AG10803 (cell line): Measurements from ENCODE around the gene KCNG2.

ENCODE experiments used
- DNase-seq: peaks from one replicate; pipeline ENCODE4 v3.0.0; 2010; ENCODE audit warnings: low read depth
- H3K4me3 ChIP-seq: 2 replicates; pipeline ENCODE4 v1.5.1; 2011; ENCODE audit warnings: mild to moderate bottlenecking, low read length, control low read depth
- CTCF ChIP-seq: conservative IDR thresholded peaks from 2 replicates; pipeline ENCODE4 v1.5.1; 2011; ENCODE audit warnings: mild to moderate bottlenecking, low read length, control low read depth, inconsistent platforms

KCNG2 gene

GRCh38 chr18:79896738-79897137 is 99.0 kb downstream of the KCNG2 start:
- no peak for TF ChIP-seq CTCF
- H3K4me3 ChIP-seq = no peak overlapping the region
- no peak for DNase-seq

- no peak overlapping the region for H3K4me3 ChIP-seq
- DNase-seq = no peak
- TF ChIP-seq CTCF = no peak
Observed at GRCh38 chr18:79897940-79898625, 100.3 kb downstream of the KCNG2 start.

- no peak overlapping the region for H3K4me3 ChIP-seq
- no peak for TF ChIP-seq CTCF
- no peak for DNase-seq
Observed at GRCh38 chr18:79898952-79899608, 101.3 kb downstream of the KCNG2 start.

GRCh38 chr18:79899609-79900445 is 102.1 kb downstream of the KCNG2 start:
- no peak for TF ChIP-seq CTCF
- no peak overlapping the region for H3K4me3 ChIP-seq
- DNase-seq = no peak

- no peak overlapping the region for H3K4me3 ChIP-seq
- no peak for TF ChIP-seq CTCF
- no peak for DNase-seq
Observed at GRCh38 chr18:79900610-79901570, 103.2 kb downstream of the KCNG2 start.

- DNase-seq = no peak
- TF ChIP-seq CTCF = no peak
Observed at GRCh38 chr18:79901665-79902064, 103.9 kb downstream of the KCNG2 start.

More at GRCh38 chr18:79901665-79902064, 103.9 kb downstream of the KCNG2 start:
- H3K4me3 ChIP-seq = no peak overlapping the region
